ENCODE results near the gene ABLIM3.
"Not testable (repeated sequence)": the region's sequence is repeated elsewhere in the genome, so short reads cannot be mapped to it uniquely, and the experiment has no call there.

Gene ABLIM3

GRCh38 chr5:149157330-149157729 is 16.0 kb downstream of the ABLIM3 start:
- DNase-seq (ENCODE audit: low read depth in 2 of 2) = no peak

GRCh38 chr5:149160291-149160787 is 19.0 kb downstream of the ABLIM3 start:
- no peak for DNase-seq (ENCODE audit: low read depth in 2 of 2)

DNA sequence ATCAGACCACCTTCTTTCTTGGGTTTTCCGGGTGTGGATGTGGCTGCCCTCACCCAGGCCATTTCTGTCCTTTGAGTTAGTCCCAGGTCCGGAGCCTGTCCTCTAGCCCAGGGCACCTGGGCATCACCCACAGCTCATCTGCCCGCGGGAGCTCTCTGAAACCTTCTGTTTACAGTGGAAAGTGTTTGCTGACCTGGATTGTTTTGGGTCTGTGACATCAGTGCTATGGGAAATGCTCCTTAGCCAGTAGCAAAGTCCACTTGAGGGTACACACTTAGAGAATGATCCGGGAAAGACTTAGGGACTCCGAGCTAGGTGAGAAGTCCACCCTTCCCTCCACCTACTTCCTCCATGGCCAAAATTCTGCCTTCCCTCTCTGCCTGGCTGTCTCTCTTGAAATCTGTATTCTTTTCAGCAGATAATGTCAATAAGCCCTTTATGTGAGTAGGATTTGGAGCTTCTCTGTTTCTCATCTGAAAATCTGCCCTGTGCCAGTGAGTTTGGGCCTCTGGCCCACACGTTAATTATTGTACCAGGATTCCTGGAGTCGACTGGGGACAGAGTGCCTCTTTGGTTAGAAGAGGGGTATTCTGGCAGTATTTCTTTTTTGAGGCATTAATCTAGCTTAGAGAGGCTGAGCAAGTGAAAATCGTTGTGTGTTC is 19.9 kb downstream of the ABLIM3 start:
- no peak for DNase-seq (ENCODE audit: low read depth in 2 of 2)

DNA sequence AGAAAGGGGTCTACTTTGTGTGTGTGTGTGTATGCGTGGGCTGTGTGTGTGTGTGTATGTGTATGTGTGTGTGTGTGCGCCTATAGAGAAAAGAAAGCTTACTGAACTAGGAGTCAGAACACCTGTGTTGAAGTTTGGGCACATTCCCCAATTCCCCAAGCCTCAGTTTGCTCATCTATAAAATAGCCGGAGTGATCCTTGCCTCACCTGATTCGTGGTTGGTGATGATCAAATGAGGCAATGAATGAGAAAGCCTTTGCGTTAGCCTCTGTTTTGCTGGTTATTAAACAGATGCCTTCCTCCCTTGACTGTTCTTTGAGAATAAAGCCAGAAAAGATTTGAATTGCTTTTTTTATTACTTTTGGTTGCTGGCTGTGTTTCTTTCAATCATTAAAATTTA is 20.6 kb downstream of the ABLIM3 start:
- DNase-seq (ENCODE audit: low read depth in 2 of 2) = no peak

GRCh38 chr5:149162401-149163084 is 21.2 kb downstream of the ABLIM3 start:
- DNase-seq (ENCODE audit: low read depth in 2 of 2) = no peak

- DNase-seq (ENCODE audit: low read depth in 2 of 2) = no peak
Measured at GRCh38 chr5:149164731-149165130, 23.4 kb downstream of the ABLIM3 start.

DNA sequence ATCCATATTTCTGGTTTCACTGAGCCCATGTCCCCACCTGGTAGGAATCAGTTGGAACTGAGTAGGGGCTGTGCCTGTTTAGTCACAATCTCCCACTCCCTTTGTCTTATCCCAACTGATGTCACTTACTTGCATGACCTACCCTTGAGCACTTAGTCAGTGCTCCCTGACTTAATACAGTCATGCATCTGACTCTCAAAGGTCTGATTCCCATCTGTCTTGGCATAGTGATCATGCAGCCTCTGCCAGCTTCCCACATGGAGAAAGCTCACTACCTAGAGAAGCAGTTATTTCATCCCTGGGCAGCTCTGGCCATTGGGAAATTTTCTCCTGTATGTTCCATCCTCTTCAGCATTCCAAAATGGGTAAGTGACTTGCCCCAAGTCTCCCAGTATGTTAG is 24.8 kb downstream of the ABLIM3 start:
- no peak for DNase-seq (ENCODE audit: low read depth in 2 of 2)

DNA sequence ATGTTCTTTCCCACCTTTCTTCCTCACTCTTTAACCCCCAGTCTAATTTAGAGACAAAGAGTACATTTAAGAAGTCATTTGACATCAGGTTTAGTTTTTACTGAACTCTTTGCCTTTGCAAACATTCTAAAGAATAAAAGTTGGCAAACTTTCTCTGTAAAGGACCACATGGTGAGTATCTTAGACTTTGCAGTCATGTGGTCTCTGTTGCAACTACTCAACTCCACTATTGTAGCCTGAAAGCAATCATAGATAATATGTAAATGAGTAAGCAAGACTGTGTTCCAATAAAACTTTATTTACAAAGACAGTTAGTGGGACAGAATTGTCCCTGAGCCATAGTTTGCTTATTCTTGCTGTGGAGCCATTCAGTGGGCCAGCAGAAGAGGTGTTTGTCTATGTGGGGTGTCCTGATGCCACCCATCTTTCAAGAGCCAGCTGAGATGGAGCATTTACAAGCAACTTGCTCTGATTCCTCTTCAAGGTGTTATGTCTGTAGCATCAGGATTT is 25.4 kb downstream of the ABLIM3 start:
- DNase-seq (ENCODE audit: low read depth in 2 of 2) = no peak

- no peak for DNase-seq (ENCODE audit: low read depth in 2 of 2)
Measured at GRCh38 chr5:149168276-149168906, 27.1 kb downstream of the ABLIM3 start.

GRCh38 chr5:149170299-149170698 is 29.0 kb downstream of the ABLIM3 start:
- DNase-seq (ENCODE audit: low read depth in 2 of 2) = no peak

DNA sequence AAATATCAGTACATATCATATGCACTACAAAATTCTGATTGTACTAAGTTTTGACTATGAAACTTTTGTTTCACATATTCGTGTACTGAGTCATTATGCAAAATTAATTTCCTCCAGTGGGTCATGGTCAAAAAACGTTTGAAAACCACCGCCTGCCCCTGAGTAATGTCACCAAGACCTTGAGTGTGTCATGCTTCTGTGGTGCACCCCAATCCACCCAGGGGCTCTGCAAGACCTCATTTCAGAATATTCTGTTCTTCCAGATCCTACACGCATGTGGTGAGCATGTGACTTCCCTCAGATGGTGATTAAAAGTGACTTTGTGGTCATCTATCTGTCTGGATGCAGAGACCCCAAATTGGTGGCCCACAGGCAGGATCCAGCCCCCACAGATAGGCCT is 31.0 kb downstream of the ABLIM3 start:
- no peak for DNase-seq (ENCODE audit: low read depth in 2 of 2)

DNA sequence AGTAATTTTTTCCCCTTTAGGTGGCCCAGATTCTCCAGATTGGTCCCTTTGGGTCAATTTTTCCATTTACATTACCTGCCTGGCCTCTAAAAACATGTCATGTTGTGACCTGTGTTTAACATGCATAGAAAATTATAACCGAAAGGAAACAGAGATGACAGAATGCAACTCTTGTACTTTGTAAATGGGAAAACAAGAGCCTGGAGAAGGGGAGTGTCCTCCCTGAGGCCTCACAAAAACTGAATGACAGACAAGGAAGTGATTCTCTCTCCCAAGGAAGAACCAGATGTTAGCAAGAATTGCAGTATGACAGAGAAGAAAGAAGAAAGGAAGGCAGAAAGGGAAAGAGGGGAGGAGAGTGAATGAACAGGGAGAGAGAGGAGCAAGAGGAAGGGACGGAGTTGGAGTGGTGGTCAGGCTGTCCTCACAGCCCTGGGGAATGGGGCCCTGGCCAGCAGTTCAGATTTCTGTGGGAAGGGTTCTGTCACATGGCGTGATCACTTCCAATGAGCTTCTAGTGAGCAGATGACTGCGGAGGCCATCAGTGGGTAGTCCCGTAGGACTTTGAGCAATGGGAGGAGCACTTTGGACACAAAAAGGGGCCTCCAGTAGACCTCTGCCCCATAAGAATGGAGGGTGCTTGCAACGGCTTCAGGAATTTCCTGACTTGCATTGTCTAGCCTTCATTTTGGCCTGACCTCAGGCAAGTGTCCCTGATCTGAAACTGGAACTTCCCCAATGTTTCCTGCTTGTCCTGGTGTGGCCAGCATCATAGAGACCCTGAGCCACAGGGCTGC is 31.6 kb downstream of the ABLIM3 start:
- DNase-seq (ENCODE audit: low read depth in 2 of 2) = no peak

DNA sequence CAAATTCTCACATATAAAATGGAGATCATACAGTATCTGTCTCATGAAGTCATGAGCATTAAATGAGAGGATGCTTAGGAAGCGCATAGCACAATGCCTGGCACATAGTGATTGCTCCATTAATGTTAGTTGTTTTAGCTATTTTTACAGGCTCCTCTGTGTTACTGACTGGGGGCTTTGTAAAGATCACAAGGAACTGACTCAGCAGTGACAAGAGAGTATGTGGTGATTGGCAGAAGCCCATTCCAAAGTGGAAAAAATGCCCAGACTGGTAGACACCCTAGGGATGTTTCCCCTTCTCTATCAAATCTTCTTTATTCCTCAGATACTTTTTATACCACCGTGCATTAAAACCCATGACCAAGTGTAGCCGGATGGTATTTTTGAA is 33.5 kb downstream of the ABLIM3 start:
- DNase-seq (ENCODE audit: low read depth in 2 of 2) = no peak

DNA sequence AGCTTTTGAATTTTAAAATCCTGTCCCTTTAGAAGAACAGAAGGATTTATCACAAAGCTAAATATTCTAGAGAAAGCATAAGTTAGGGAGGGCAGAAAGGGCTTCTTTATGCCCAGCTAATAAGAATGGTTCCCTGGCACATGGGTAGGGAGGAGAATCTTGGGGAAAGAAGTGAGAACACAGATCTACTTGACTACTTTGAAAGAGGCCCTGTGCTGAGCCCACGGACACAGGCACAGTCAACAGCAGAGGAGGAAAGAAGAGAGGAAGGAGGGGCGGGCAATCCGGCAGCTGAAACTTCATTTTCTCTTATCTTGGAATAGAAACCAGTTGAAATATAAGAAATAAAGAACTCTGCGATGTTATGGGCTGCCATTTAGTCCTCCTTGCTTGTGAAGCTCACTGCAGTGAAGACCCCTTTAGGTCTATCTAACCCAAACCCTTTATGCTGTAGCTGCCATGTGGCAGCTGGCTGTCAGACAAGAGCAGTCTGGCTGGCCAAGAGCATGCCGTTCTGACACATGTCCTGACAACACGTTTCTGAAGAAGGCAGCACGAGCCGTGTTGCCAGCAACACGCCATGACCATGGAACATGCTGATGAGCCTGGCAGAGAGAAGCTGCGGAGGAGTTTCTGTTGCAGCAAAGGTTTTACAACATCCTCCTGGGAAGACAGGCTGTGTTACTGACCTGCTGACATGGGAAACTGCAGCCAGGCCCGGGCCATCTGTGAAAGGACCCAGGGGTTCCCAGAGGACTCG is 34.2 kb downstream of the ABLIM3 start:
- DNase-seq (ENCODE audit: low read depth in 2 of 2) = no peak

- DNase-seq (ENCODE audit: low read depth in 2 of 2) = no peak
Measured at GRCh38 chr5:149177339-149177843, 36.1 kb downstream of the ABLIM3 start.

GRCh38 chr5:149177911-149178565 is 36.7 kb downstream of the ABLIM3 start:
- DNase-seq (ENCODE audit: low read depth in 2 of 2) = no peak

DNA sequence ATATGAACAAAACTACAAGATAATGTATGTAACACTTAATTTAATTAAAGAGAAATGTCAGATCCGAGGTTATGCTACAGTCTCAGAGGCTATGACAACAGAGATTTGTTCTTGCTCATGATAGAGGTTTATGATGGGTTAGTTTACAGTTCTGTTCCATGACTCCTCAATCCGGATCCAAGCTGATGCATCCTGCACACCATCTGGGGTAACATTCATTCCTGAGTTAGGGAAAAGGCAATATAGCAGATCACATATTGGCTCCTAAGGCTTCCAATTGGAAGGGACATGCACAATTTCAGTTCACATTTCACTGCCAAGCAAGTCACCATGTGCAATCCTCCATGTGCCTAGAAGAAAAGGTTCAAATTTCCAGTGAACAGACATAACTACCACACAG is 40.4 kb downstream of the ABLIM3 start:
- no peak for DNase-seq (ENCODE audit: low read depth in 2 of 2)

GRCh38 chr5:149182241-149182640 is 40.9 kb downstream of the ABLIM3 start:
- DNase-seq (ENCODE audit: low read depth in 2 of 2) = no peak

GRCh38 chr5:149185067-149185466 is 43.8 kb downstream of the ABLIM3 start:
- DNase-seq (ENCODE audit: low read depth in 2 of 2) = no peak

DNA sequence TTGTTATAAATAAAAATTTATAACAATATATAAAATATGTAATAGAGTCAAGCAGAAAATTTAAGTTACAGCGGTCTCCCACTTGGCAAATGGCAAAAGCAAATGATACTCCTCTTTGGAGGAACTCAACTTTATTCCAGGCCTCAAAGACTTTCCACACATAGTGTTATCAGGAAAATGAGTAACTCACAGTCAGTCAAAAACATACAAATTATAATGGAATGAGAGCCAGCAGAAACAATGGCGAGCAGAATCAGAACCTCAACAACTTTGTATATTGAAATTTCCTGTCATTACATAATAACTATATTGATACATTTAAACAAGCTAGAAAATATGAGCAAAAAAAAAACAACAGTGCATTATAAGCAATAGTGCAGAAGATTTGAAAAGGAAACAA is 45.2 kb downstream of the ABLIM3 start:
- DNase-seq (ENCODE audit: low read depth in 2 of 2) = no peak

- not testable (repeated sequence) for DNase-seq (ENCODE audit: low read depth in 2 of 2)
Measured at GRCh38 chr5:149187617-149188016, 46.3 kb downstream of the ABLIM3 start.

All from stimulated activated CD8-positive, alpha-beta memory T cell treated with anti-CD3 and anti-CD28 coated beads, Interleukin-15, amount 100 ng/mL, for 4 hours (primary cell).